Measurements from ENCODE around the gene CAMKV.

CAMKV gene

GRCh38 chr3:49896345-49896744 lies 26.6 kb upstream of the CAMKV start:
- no peak for DNase-seq

GRCh38 chr3:49895791-49896190 lies 26.1 kb upstream of the CAMKV start:
- DNase-seq: no peak

GRCh38 chr3:49889296-49889695 lies 19.6 kb upstream of the CAMKV start:
- DNase-seq: no peak

GRCh38 chr3:49886922-49887265 lies 17.2 kb upstream of the CAMKV start:
- DNase-seq: no peak

- no peak for DNase-seq
Measured at GRCh38 chr3:49883998-49884397, 14.3 kb upstream of the CAMKV start.

GRCh38 chr3:49882166-49882565 lies 12.5 kb upstream of the CAMKV start:
- DNase-seq: no peak

GRCh38 chr3:49880581-49881315 lies 11.0 kb upstream of the CAMKV start:
- no peak for DNase-seq

- DNase-seq: no peak
Measured at GRCh38 chr3:49879721-49880120, 10.0 kb upstream of the CAMKV start.

- no peak for DNase-seq
Measured at GRCh38 chr3:49878686-49879085, 9.0 kb upstream of the CAMKV start.

GRCh38 chr3:49877716-49878115 lies 8.0 kb upstream of the CAMKV start:
- no peak for DNase-seq

- no peak for DNase-seq
Measured at GRCh38 chr3:49876567-49876966, 6.9 kb upstream of the CAMKV start.

GRCh38 chr3:49873623-49874022 lies 3.9 kb upstream of the CAMKV start:
- no peak for DNase-seq

- DNase-seq: no peak
Measured at GRCh38 chr3:49872801-49873281, 3.1 kb upstream of the CAMKV start.

- DNase-seq: no peak
Measured at GRCh38 chr3:49871531-49872153, 1.9 kb upstream of the CAMKV start.

- DNase-seq: no peak
Measured at GRCh38 chr3:49868862-49869466, 742 bp downstream of the CAMKV start.

GRCh38 chr3:49867871-49868321 lies 1.8 kb downstream of the CAMKV start:
- no peak for DNase-seq

GRCh38 chr3:49867400-49867799 lies 2.3 kb downstream of the CAMKV start:
- DNase-seq: no peak

GRCh38 chr3:49865198-49865784 lies 4.4 kb downstream of the CAMKV start:
- DNase-seq: no peak

- no peak for DNase-seq
Measured at GRCh38 chr3:49864505-49864904, 5.2 kb downstream of the CAMKV start.

GRCh38 chr3:49859576-49860305 lies 10.0 kb downstream of the CAMKV start:
- no peak for DNase-seq

GRCh38 chr3:49856181-49857005 lies 13.3 kb downstream of the CAMKV start, which contains the start of gene TRAIP:
TSS of gene TRAIP (minus strand) at chr3:49856564. CDS start at chr3:49856453, 111 bp downstream.
- peak; percentile 80 to 90 (median 86) for DNase-seq

GRCh38 chr3:49855662-49856061 lies 14.0 kb downstream of the CAMKV start:
- no peak for DNase-seq
